HL-60/S4 treated with phorbol 12-myristate 13-acetate at 8.2 ng/mL for 4 days and 3 days (cell line): Measurements from ENCODE around the gene CFAP68.
"Not testable (repeated sequence)": the region's sequence is repeated elsewhere in the genome, so short reads cannot be mapped to it uniquely, and the experiment has no call there.

Experiments used
- in situ Hi-C: fragments of 300-500 bp; cut with MboI; formaldehyde crosslinking; loops from 2 replicates; pipeline ENCODE4 v1.15.0; 2022; ENCODE audit warnings: low sequenced_read_pairs

The CFAP68 gene

DNA sequence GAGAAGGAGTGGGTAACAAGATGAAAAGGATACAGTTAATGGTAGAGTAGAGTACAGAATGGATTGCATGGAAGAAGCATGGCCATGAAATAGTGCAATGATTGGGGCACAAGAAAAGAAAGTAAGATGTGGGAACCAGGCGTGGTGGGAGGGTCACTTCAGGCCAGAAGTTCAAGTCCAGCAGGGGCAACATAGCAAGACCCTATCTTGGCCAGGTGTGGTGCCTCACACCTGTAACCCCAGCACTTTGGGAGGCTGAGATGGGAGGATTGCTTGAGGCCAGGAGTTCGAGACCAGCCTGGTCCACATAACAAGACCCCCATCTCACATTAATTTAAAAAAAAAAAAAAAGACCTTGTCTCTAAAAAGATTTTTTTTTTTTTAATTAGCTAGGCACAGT is 38.0 kb downstream of the CFAP68 start:
- in situ Hi-C loops = no loop called here

DNA sequence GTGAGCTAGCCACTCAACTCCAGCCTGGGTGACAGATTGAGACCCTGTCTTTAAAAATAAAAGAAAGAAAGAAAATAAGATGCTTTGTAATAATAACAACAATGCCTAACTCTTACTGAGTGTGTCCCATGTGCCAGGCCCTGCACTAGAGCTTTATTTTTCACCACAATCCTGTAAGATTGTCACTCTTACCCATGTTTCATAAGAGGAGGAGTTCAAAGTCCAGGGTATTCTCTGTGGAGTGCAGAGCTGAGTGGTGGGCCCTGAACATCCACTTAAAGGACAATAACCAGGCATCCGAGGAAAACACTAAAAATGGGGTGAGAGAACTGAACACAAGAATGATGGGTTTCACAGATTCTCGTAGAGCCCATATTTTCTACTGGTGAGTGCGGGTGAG is 38.4 kb downstream of the CFAP68 start:
- in situ Hi-C loops = no loop called here

DNA sequence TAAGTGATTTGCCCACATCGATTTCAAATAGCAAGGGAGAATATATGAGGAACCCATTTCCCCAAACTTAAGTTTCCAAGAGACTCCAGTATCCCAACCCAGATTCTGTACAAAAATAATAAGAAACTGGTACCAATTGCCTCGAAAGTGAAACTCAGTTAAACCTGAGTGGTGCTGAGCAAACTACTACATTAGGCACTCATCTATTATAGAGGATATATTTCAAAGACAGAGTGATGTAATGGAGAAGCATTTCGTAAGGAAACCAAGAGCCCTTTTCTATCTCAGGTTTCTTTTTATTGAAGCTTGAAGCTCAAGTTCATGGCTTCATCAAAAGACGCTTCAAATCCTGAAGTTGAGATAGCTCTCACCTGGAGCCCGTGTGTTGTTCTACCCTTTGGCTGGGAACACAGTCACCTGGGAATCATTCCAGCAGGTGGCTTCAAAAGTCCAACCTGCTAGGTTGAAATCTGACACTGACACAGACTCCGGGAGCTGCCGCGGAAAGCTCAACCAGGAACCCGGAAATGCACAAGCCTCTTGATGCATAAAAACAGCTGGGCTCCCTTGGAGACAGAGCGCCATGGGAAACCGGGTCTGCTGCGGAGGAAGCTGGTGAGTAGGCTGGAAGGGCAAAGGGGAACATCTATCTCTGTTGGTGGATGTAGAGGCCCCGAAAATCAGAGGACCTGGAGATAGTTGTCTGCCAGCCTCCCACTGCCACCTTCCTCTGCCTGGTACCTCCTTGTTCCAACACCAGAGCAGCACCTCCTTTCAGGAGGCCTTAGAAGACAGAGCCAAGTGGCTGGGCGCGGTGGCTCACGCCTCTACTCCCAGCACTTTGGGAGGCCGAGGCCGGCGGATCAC is 39.3 kb downstream of the CFAP68 start, which contains the start of gene C11orf52:
C11orf52 (plus strand) TSS at position 524 of the 867 bp plus-strand sequence; CDS start at position 584, 60 bp downstream.
- in situ Hi-C loops = no loop called here

DNA sequence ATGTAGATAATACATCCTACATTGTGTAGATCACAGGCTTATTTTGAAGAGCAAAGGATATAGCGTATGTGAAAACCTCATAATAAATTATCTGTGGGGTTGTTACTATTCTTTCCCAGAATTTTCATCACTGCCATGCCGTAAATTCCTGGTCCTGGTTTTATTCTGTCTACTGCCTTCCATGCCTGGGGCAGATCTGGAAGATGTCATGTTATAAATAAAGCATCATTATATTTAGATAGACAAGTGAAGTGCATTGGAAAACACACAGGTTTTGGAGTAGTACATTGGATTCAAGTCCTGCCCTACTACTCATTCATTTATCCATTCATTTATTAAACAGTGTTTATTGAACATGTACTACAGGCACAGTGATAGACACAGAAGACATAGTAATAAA is 41.6 kb downstream of the CFAP68 start:
- in situ Hi-C loops = no loop called here

DNA sequence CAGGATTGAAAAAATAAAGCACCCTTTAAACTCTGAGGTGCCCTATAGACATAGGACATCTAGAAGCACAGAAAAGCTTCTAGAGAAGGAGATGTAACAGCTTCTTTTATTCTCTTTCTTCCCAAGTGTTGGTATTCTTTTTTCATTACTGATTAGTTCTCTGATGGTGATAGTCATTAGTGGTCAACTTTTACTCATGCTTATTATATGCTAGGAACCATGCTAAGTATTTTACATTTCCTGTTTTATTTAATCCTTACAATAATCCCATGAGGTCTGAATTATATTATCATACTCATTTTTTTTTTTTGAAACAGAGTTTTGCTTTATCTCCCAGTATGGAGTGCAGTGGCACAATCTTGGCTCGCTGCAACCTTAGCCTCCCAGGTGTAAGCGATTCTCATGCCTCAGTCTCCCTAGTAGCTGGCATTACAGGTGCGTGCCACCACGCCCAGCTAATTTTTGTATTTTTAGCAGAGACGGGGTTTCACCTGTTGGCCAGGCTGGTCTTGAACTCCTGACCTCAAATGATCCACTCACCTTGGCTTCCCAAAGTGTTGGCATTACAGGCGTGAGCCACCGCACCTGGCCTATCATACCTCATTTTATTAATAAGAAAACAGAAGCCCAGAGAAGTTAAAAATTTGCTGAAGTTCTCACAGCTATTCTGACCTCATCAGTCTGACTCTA is 42.3 kb downstream of the CFAP68 start:
- in situ Hi-C loops = no loop called here

DNA sequence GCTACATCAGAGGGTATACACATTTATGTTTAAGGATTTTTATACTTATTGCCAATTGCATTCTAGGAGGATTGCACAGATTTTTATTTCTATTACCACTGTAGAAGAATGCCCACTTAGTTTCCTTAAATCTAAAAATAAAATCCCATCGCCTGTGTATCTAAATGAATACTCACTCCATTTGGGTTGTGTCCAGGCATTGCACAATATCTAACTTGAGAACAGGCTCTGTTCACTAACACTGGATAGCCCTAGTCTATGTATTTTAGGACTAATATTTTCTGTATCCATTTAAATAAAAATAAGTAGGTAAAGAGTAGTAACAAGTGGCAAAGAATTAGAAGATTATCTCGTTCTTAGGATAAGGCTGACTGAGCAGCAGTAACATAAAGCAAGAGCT is 43.5 kb downstream of the CFAP68 start:
- in situ Hi-C loops = no loop called here

- in situ Hi-C loops = no loop called here
Observed at GRCh38 chr11:111923351-111923788, 44.0 kb downstream of the CFAP68 start.

GRCh38 chr11:111923951-111924350 is 44.6 kb downstream of the CFAP68 start:
- in situ Hi-C loops = no loop called here

DNA sequence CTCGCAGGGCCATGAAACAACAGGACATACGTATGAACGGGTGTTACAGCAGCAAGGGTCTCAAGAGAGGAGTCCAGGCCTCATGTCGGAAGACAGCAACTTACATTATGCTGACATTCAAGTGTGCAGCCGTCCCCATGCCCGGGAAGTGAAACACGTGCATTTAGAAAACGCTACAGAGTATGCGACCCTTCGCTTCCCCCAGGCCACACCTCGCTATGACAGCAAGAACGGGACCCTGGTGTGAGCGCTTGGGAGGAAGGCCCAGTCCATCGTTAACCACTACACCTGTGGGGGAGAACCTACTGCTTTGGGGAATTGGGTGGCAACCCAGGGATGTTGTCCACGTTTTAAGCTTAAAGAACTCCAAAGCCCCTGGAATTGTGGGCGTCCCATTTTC is 46.6 kb downstream of the CFAP68 start:
- in situ Hi-C loops = no loop called here

DNA sequence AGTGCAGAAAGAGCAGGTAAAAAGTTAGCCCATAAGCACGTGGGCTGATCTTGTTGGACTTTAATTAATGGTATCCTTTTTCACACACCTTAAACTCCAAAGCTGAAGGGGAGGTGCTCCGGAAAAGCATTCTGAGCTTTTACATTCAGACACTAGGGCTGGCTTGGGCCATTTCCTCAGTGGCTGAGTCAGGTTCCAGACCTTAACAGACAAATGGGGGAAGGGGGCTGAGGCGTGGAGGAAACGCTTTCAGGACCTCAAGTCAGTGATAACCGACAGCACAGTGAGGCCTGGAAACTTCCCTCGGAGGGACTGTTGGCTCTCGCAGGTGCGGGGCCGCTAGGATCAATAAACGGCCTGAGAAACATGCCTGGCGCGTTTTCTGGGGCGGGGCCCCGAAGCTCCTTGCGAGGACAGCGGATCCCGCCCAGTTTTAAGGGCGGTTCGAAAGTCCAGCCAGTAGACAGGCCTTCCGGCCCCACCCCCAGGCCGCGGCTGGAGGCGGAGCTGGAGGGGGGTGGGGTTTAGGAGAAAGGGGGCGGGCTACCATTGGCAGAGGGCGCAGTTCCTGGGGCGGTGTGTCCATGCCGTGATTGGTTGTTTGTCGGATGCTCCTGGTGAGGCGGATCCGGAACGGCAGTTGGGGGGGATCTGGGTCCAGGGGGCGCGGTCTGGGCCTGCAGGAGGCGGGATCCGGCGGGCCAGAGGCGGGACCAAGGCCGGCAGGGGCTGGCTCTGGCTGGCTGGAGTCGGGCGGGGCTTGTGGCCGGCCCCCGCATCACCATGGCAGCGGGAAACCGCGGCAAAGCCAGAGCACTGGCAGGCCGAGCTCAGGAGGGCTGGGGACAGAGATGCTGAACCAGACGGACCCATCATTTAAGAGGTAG is 47.4 kb downstream of the CFAP68 start:
- in situ Hi-C loops = no loop called here

DNA sequence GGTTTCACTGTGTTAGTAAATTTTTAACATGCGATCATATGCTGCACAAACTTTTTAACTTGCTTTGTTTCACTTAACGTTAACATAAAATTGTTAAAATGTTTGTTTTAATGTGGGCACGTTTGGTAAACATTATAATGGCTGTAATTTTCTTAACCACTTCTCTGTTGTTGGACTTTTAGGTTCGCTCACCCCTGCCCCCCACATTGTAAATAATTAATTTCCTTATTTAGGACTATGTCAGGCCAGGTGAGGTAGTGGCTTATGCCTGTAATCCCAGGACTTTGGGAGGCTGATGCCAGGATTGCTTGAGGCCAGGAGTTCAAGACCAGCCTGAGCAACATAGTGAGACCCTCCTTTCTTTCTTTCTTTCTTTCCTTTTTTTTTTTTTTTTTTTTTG is 51.1 kb downstream of the CFAP68 start:
- in situ Hi-C loops = no loop called here

DNA sequence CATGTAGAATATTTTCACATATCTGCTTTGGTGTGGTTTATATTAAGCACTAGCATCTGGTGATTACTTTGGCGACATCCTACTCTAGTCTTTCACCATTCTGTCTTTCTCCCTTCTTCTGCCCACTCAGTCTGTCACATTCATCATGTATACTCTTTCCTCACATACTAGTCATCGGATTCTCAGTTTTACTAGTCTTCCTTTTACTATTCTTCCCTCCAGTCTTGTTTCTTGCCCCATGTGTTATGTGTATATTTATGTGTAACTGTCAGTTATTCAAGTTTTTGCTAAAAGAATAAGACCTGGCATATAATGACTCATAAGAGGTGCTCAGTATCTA is 53.2 kb downstream of the CFAP68 start:
- in situ Hi-C loops = no loop called here

DNA sequence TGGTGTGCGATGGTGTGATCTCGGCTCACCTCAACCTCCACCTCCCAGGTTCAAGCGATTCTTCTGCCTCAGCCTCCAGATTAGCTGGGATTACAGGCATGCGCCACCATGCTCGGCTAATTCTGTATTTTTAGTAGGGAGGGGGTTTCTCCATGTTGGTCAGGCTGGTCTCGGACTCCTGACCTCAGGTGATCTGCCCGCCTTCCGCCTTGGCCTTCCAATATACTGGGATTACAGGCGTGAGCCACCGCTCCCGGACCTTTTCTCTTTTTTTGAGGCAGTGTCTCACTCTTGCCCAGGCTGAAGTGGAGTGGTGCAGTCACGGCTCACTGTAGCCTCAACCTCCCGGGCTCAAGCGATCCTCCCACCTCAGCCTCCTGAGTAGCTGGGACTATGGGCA is 53.8 kb downstream of the CFAP68 start:
- in situ Hi-C loops = not testable (repeated sequence)

- in situ Hi-C loops = no loop called here
Observed at GRCh38 chr11:111933872-111934271, 54.5 kb downstream of the CFAP68 start.

DNA sequence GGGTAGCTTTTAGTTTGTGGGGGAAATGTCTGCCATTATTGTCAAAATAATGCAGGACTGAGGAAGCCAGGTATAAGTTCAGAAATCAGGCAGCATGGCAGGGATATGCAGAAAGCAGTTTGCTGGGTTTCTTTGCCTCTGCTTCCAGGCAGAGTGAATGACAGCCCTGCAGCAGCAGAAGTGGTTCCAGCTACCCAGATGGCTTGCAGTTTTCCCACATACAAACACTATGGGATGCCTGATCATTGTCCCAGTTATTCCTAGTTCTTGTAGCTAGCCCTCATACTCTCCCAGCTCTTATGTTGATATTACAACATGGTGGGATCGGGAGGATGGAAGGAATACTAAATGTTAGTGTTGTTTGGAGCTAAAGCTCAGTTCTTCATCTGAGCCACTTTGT is 55.0 kb downstream of the CFAP68 start:
- in situ Hi-C loops = no loop called here
